HG03439 (cell line): ENCODE measurements around the gene DTX2.
"Not testable (repeated sequence)": the region's sequence is repeated elsewhere in the genome, so short reads cannot be mapped to it uniquely, and the experiment has no call there.

ENCODE experiments used
- ATAC-seq: cut with Tn5 transposase; IDR thresholded peaks from one replicate; pipeline ENCODE4 v1.9.1; 2021; ENCODE audit warnings: mild to moderate bottlenecking, moderate library complexity; ENCODE audit not compliant: unreplicated experiment

DTX2 gene

GRCh38 chr7:76442664-76443446, 18.7 kb upstream of the DTX2 start:
- not testable (repeated sequence) for ATAC-seq

- ATAC-seq = not testable (repeated sequence)
These were observed 17.7 kb upstream of the DTX2 start for GRCh38 chr7:76443846-76444245.

GRCh38 chr7:76445577-76446008, 15.9 kb upstream of the DTX2 start:
- ATAC-seq = peak; percentile 59

- not testable (repeated sequence) for ATAC-seq
These were observed 4.5 kb upstream of the DTX2 start for GRCh38 chr7:76457017-76457416.

GRCh38 chr7:76458504-76458903, 3.0 kb upstream of the DTX2 start:
- ATAC-seq = not testable (repeated sequence)

- not testable (repeated sequence) for ATAC-seq
These were observed 742 bp upstream of the DTX2 start for GRCh38 chr7:76460767-76461166.

- ATAC-seq = not testable (repeated sequence)
These were observed 868 bp downstream of the DTX2 start for GRCh38 chr7:76462271-76462882.

GRCh38 chr7:76464959-76465358, 3.5 kb downstream of the DTX2 start:
- not testable (repeated sequence) for ATAC-seq

GRCh38 chr7:76465950-76466349, 4.4 kb downstream of the DTX2 start:
- ATAC-seq = not testable (repeated sequence)

GRCh38 chr7:76467743-76468404, 6.4 kb downstream of the DTX2 start:
- ATAC-seq = not testable (repeated sequence)

- not testable (repeated sequence) for ATAC-seq
These were observed 10.2 kb downstream of the DTX2 start for GRCh38 chr7:76471556-76472221.

GRCh38 chr7:76473097-76473496, 11.6 kb downstream of the DTX2 start:
- not testable (repeated sequence) for ATAC-seq

GRCh38 chr7:76476280-76476679, 14.8 kb downstream of the DTX2 start:
- not testable (repeated sequence) for ATAC-seq

GRCh38 chr7:76476742-76477474, 15.4 kb downstream of the DTX2 start:
- ATAC-seq = not testable (repeated sequence)

- not testable (repeated sequence) for ATAC-seq
These were observed 18.1 kb downstream of the DTX2 start for GRCh38 chr7:76479628-76480027.

- not testable (repeated sequence) for ATAC-seq
These were observed 19.1 kb downstream of the DTX2 start for GRCh38 chr7:76480403-76481253.

- not testable (repeated sequence) for ATAC-seq
These were observed 21.2 kb downstream of the DTX2 start for GRCh38 chr7:76482660-76483059.

GRCh38 chr7:76483081-76483480, 21.6 kb downstream of the DTX2 start:
- ATAC-seq = not testable (repeated sequence)

- ATAC-seq = not testable (repeated sequence)
These were observed 22.9 kb downstream of the DTX2 start for GRCh38 chr7:76484456-76484855.
